Measurements from ENCODE around the gene ZDHHC5.

ZDHHC5 gene

DNA sequence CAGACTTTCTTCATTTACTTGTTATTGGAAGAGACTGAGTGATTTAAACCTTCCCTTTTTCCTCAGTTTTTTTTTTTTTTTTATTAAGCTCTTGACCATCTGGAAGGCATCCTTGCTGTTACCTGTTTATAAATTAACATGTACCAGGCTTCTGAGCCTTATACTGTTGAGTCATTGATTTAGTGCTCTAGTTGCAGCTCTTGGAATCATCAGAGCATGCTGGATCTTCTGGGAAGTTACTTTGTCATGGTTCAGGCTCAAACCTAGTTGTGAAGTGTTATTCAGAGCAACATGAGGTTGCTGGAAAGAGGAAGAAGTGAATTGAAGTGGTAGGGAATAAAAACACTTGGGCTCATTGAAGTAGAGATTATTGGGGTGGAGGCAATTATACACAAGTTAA is 6.3 kb downstream of the ZDHHC5 start:
- H4K91ac ChIP-seq (ENCODE audit: low read length), result no peak overlapping the region
- H3K18ac ChIP-seq (ENCODE audit: low read depth in 1 of 2, low read length in 2 of 2), result no peak overlapping the region
- peaks cover 16% of the 10 kb centered on the region for H3K79me1 ChIP-seq (replicated peaks; ENCODE audit: low read length, poor library complexity, severe bottlenecking)
- no peak overlapping the region for H3K4me3 ChIP-seq (ENCODE audit: insufficient read depth in 1 of 2, low read depth in 1 of 2, low read length in 2 of 2)
- no peak overlapping the region for H3K4ac ChIP-seq (ENCODE audit: low read depth in 1 of 2, low read length in 2 of 2)
- H3K14ac ChIP-seq (ENCODE audit: low read length in 2 of 2), result no peak overlapping the region
- DNase-seq, result no peak
- H3K4me2 ChIP-seq (ENCODE audit: low read length, poor library complexity, severe bottlenecking), result no peak overlapping the region
- no peaks in the 10 kb centered on the region for H3K9me3 ChIP-seq (ENCODE audit: control insufficient read depth, low read length)
- no peak overlapping the region for H2BK12ac ChIP-seq (ENCODE audit: low read length in 2 of 2)
- H4K8ac ChIP-seq (ENCODE audit: low read length), result no peak overlapping the region
- H2BK5ac ChIP-seq (ENCODE audit: low read depth, low read length, poor library complexity, severe bottlenecking), result no peak overlapping the region
- no peak overlapping the region for H2AFZ ChIP-seq (ENCODE audit: low read depth, low read length)
- H2BK120ac ChIP-seq (ENCODE audit: low read depth, low read length), result no peak overlapping the region
- H3K4me1 ChIP-seq (ENCODE audit: control insufficient read depth, insufficient read depth, low read depth, low read length), result peaks cover 3% of the 10 kb centered on the region
- peak overlapping the region; percentile 11 for H3K9ac ChIP-seq (ENCODE audit: low read length)
- H3K27me3 ChIP-seq (ENCODE audit: control insufficient read depth in 1 of 2, insufficient read depth in 1 of 2, low read length in 2 of 2), result no peaks in the 10 kb centered on the region
- H3K36me3 ChIP-seq (ENCODE audit: control insufficient read depth in 1 of 2, insufficient read depth in 2 of 2, low read depth in 1 of 2, low read length in 2 of 2), result peaks cover 16 to 64% of the 10 kb centered on the region in 2 experiments
- no peak overlapping the region for H2AK5ac ChIP-seq (ENCODE audit: low read length, severe bottlenecking)
- H3K27ac ChIP-seq (ENCODE audit: low read length, poor library complexity, severe bottlenecking), result peak overlapping the region; percentile 80
- H3K23ac ChIP-seq (ENCODE audit: low read length in 2 of 2), result no peak overlapping the region
- no peak overlapping the region for H2BK15ac ChIP-seq (ENCODE audit: low read depth, poor library complexity, severe bottlenecking)

DNA sequence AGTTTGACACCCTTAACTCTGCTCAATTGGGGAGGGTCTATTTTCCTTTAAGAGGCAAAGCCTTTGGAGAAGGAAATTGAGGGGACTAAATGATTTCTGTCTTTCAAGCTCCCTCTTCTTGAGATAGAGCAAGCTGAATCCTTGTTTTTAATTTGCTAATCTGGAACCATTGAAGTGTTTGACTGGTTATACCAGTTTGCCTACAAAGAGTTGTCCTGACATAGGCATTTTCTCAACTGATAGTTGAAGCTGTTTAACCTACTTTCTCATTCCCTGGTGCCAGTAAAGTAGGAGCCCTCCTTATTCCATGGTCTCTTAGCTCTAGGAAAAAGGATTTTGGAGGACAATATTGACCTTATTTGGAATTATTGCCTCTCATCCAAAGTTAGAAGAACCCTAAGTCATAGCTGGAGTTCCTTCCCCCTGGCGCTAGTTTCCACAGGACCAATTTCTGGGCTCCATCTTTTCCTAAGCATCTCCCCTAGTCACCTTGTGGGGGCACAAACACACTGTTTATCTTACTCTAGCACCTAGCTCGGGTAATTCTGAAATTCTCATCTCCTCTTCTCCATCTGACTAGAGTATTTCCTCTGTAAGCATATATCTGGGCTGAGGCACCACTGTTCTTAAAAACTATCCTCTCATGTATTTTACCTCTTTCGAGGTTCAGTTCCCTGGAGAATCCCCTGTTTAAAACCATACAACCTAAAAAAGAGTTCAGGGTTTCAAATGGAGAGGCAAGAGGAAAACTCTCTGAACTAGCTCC is 7.4 kb downstream of the ZDHHC5 start:
- Histone ChIP-seq H3K23ac (ENCODE audit: low read length in 2 of 2) (no peak overlapping the region), H4K91ac (ENCODE audit: low read length) (no peak overlapping the region), H2BK15ac (ENCODE audit: low read depth, poor library complexity, severe bottlenecking) (no peak overlapping the region), H2BK5ac (ENCODE audit: low read depth, low read length, poor library complexity, severe bottlenecking) (no peak overlapping the region), H2AFZ (ENCODE audit: low read depth, low read length) (no peak overlapping the region), H3K4ac (ENCODE audit: low read depth in 1 of 2, low read length in 2 of 2) (no peak overlapping the region), H4K8ac (ENCODE audit: low read length) (no peak overlapping the region), H3K27me3 (ENCODE audit: control insufficient read depth in 1 of 2, insufficient read depth in 1 of 2, low read length in 2 of 2) (no peaks in the 10 kb centered on the region), H3K4me3 (ENCODE audit: insufficient read depth in 1 of 2, low read depth in 1 of 2, low read length in 2 of 2) (no peak overlapping the region), H2BK12ac (ENCODE audit: low read length in 2 of 2) (no peak overlapping the region), H2BK120ac (ENCODE audit: low read depth, low read length) (no peak overlapping the region), H3K9me3 (ENCODE audit: control insufficient read depth, low read length) (no peaks in the 10 kb centered on the region), H3K4me1 (ENCODE audit: control insufficient read depth, insufficient read depth, low read depth, low read length) (peaks cover 3% of the 10 kb centered on the region), H3K4me2 (ENCODE audit: low read length, poor library complexity, severe bottlenecking) (peak overlapping the region; percentile 4), H3K36me3 (ENCODE audit: control insufficient read depth in 1 of 2, insufficient read depth in 2 of 2, low read depth in 1 of 2, low read length in 2 of 2) (peaks cover 21 to 67% of the 10 kb centered on the region in 2 experiments), H3K18ac (ENCODE audit: low read depth in 1 of 2, low read length in 2 of 2) (no peak overlapping the region), H3K9ac (ENCODE audit: low read length) (no peak overlapping the region), H3K27ac (ENCODE audit: low read length, poor library complexity, severe bottlenecking) (peak overlapping the region; percentile 80), H3K79me1 (replicated peaks; ENCODE audit: low read length, poor library complexity, severe bottlenecking) (peaks cover 19% of the 10 kb centered on the region), H2AK5ac (ENCODE audit: low read length, severe bottlenecking) (peak overlapping the region; percentile 16), H3K14ac (ENCODE audit: low read length in 2 of 2) (no peak overlapping the region)
- DNase-seq, result no peak
- 87% methylated on average over 2 of the region's 3 CpGs for WGBS

DNA sequence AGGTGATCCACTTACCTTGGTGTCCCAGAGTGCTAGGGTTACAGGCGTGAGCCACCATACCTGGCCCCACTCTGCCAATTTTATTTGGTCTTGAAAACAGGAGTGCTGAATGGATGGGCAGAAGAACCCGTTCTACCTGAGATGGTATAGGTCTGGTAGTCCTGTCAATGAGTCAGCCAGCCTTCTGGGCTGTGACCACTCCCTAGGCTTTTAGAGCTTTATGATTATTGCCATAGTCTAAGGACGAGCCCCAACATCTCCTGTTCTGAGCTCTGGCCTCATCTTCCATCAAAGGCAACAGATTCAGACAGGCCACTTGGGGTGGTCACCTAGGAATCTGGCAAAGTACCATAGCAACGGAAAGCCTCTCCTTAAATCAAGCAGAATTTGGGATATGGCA is 11.5 kb downstream of the ZDHHC5 start:
- peak overlapping the region in 1 of 2 experiments; percentile 10 for H3K23ac ChIP-seq (ENCODE audit: low read length in 2 of 2)
- no peak overlapping the region for H3K27ac ChIP-seq (ENCODE audit: low read length, poor library complexity, severe bottlenecking)
- H4K8ac ChIP-seq (ENCODE audit: low read length), result no peak overlapping the region
- H3K79me1 ChIP-seq (replicated peaks; ENCODE audit: low read length, poor library complexity, severe bottlenecking), result peaks cover 21% of the 10 kb centered on the region
- no peak overlapping the region for H3K4me2 ChIP-seq (ENCODE audit: low read length, poor library complexity, severe bottlenecking)
- H3K4me3 ChIP-seq (ENCODE audit: insufficient read depth in 1 of 2, low read depth in 1 of 2, low read length in 2 of 2), result no peak overlapping the region
- DNase-seq, result no peak
- H3K27me3 ChIP-seq (ENCODE audit: control insufficient read depth in 1 of 2, insufficient read depth in 1 of 2, low read length in 2 of 2), result no peaks in the 10 kb centered on the region
- H2BK120ac ChIP-seq (ENCODE audit: low read depth, low read length), result no peak overlapping the region
- no peak overlapping the region for H2BK12ac ChIP-seq (ENCODE audit: low read length in 2 of 2)
- peaks cover 3% of the 10 kb centered on the region for H3K4me1 ChIP-seq (ENCODE audit: control insufficient read depth, insufficient read depth, low read depth, low read length)
- peaks cover 18 to 66% of the 10 kb centered on the region in 2 experiments for H3K36me3 ChIP-seq (ENCODE audit: control insufficient read depth in 1 of 2, insufficient read depth in 2 of 2, low read depth in 1 of 2, low read length in 2 of 2)
- no peak overlapping the region for H3K14ac ChIP-seq (ENCODE audit: low read length in 2 of 2)
- H3K4ac ChIP-seq (ENCODE audit: low read depth in 1 of 2, low read length in 2 of 2), result no peak overlapping the region
- no peak overlapping the region for H2BK5ac ChIP-seq (ENCODE audit: low read depth, low read length, poor library complexity, severe bottlenecking)
- H2AFZ ChIP-seq (ENCODE audit: low read depth, low read length), result no peak overlapping the region
- H3K9ac ChIP-seq (ENCODE audit: low read length), result no peak overlapping the region
- H3K18ac ChIP-seq (ENCODE audit: low read depth in 1 of 2, low read length in 2 of 2), result no peak overlapping the region
- H3K9me3 ChIP-seq (ENCODE audit: control insufficient read depth, low read length), result no peaks in the 10 kb centered on the region
- H4K91ac ChIP-seq (ENCODE audit: low read length), result no peak overlapping the region
- H2BK15ac ChIP-seq (ENCODE audit: low read depth, poor library complexity, severe bottlenecking), result no peak overlapping the region
- H2AK5ac ChIP-seq (ENCODE audit: low read length, severe bottlenecking), result no peak overlapping the region
- 98% methylated on average over 4 of the region's 4 CpGs for WGBS

DNA sequence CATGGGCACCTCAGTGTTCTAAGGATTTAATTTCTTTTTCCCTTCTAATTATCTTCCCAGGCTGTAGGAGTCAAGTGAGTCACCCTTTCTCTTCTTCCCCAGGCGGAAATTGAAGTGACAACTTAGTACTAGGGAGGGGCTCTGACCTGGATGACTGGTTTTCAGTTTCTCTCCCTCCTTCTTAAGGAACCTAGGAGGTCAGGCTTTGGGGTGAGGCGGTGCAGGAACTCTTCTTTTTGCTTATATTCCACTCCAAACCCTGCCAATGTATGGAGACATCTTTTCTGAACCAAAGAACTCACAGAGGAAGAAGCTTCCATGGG is 12.6 kb downstream of the ZDHHC5 start:
- Histone ChIP-seq H2BK15ac (ENCODE audit: low read depth, poor library complexity, severe bottlenecking) (no peak overlapping the region), H2BK120ac (ENCODE audit: low read depth, low read length) (no peak overlapping the region), H3K79me1 (replicated peaks; ENCODE audit: low read length, poor library complexity, severe bottlenecking) (peaks cover 25% of the 10 kb centered on the region)

More for the DNA sequence above, 12.6 kb downstream of the ZDHHC5 start:
- H2BK5ac ChIP-seq (ENCODE audit: low read depth, low read length, poor library complexity, severe bottlenecking), result no peak overlapping the region
- peak overlapping the region in 1 of 2 experiments; percentile 12 for H3K4me3 ChIP-seq (ENCODE audit: insufficient read depth in 1 of 2, low read depth in 1 of 2, low read length in 2 of 2)
- H3K14ac ChIP-seq (ENCODE audit: low read length in 2 of 2), result no peak overlapping the region
- H2BK12ac ChIP-seq (ENCODE audit: low read length in 2 of 2), result no peak overlapping the region
- DNase-seq, result peak; percentile 29
- H3K4me2 ChIP-seq (ENCODE audit: low read length, poor library complexity, severe bottlenecking), result no peak overlapping the region
- H3K36me3 ChIP-seq (ENCODE audit: control insufficient read depth in 1 of 2, insufficient read depth in 2 of 2, low read depth in 1 of 2, low read length in 2 of 2), result peaks cover 26 to 66% of the 10 kb centered on the region in 2 experiments
- no peak overlapping the region for H2AK5ac ChIP-seq (ENCODE audit: low read length, severe bottlenecking)
- no peak overlapping the region for H3K23ac ChIP-seq (ENCODE audit: low read length in 2 of 2)
- H3K4ac ChIP-seq (ENCODE audit: low read depth in 1 of 2, low read length in 2 of 2), result no peak overlapping the region
- H4K91ac ChIP-seq (ENCODE audit: low read length), result no peak overlapping the region
- no peaks in the 10 kb centered on the region for H3K27me3 ChIP-seq (ENCODE audit: control insufficient read depth in 1 of 2, insufficient read depth in 1 of 2, low read length in 2 of 2)
- H4K8ac ChIP-seq (ENCODE audit: low read length), result no peak overlapping the region
- peaks cover 3% of the 10 kb centered on the region for H3K4me1 ChIP-seq (ENCODE audit: control insufficient read depth, insufficient read depth, low read depth, low read length)
- no peaks in the 10 kb centered on the region for H3K9me3 ChIP-seq (ENCODE audit: control insufficient read depth, low read length)
- H3K27ac ChIP-seq (ENCODE audit: low read length, poor library complexity, severe bottlenecking), result peak overlapping the region; percentile 25
- no peak overlapping the region for H3K18ac ChIP-seq (ENCODE audit: low read depth in 1 of 2, low read length in 2 of 2)
- H2AFZ ChIP-seq (ENCODE audit: low read depth, low read length), result no peak overlapping the region
- whole genome bisulfite sequencing, result no CpG with 5 or more reads among the region's 2 CpGs
- peak overlapping the region; percentile 2 for H3K9ac ChIP-seq (ENCODE audit: low read length)
